ENCODE measurements around the gene UBL4A. TPM values are rescaled to one million over a fixed set of nuclear protein-coding genes. Genes with fewer than 3 reads are reported as not detected.

The UBL4A gene
- total and polyA plus RNA-seq, 9 of the 15 experiments (the other 6 are each of a cell fraction or from before 2014, with no cell fraction given): 15.2 to 140 (median 100) TPM

DNA sequence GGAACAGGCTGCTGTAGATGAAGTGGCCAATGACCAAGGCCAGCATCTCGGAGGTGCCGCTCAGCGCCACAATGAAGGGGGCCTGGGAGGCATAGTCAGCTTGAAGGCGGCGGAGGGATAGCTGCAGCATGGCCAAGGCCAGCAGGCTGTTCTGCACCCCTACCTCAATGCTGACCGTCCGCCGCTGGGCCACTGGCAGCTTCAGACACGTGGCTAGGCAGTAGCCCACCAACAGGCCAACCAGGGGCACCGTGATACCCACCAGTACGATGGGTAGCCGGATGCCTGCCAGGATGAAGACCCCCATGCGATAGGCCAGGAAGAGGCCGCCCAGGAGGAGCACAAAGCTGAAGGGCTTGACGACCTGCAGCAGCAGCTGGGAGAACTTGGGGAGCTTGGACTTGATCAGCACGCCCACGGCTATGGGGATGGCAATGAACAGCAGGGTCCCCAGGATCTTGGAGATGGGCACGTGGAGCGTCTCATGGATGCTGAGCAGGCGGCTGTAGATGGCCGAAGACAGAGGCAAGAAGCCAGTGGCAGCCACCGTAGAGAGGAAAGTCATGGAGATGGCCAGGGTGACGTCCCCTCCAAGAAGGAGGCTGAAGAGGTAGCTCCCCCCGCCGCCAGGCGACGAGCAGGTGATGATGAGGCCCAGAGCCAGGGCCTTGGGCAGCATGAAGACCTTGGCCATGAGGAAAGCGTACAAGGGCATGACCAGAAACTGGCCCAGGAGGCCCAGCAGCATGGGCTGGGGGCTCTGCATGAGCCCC, 1.3 kb upstream of the UBL4A start:
- Histone ChIP-seq H3K27ac (ENCODE audit: extremely low read depth, low read depth, low read length) (no peak overlapping the region), H3K9me1 (ENCODE audit: control insufficient read depth, insufficient read depth, low read length) (no peaks in the 10 kb centered on the region), H2AFZ (ENCODE audit: low read depth, low read length) (no peak overlapping the region), H3K4me1 (replicated peaks in 1 of 2; ENCODE audit: control insufficient read depth in 2 of 2, insufficient read depth in 2 of 2, low read length in 2 of 2) (peaks cover 42 to 84% of the 10 kb centered on the region in 2 experiments), H3K27me3 (ENCODE audit: control insufficient read depth in 2 of 2, insufficient read depth in 2 of 2, low read length in 2 of 2) (no peaks in the 10 kb centered on the region), H3K4me2 (ENCODE audit: insufficient read depth, low read length) (no peak overlapping the region), H3K9ac (ENCODE audit: insufficient read depth in 1 of 2, low read depth in 2 of 2, low read length in 2 of 2) (peak overlapping the region in 1 of 2 experiments; percentile 74; a peak in 2 of 4 replicates), H4K20me1 (replicated peaks; ENCODE audit: control insufficient read depth, insufficient read depth, low read length) (peaks cover 7% of the 10 kb centered on the region; the same call in 1 of the 2 replicates), H3K79me2 (ENCODE audit: control insufficient read depth, insufficient read depth, low read length) (peaks cover 72% of the 10 kb centered on the region), H3K9me3 (replicated peaks; ENCODE audit: control insufficient read depth, insufficient read depth, low read depth, low read length) (no peaks in the 10 kb centered on the region), H3K4me3 (no peak overlapping the region), H3K36me3 (ENCODE audit: control insufficient read depth, insufficient read depth, low read length) (peaks cover 50% of the 10 kb centered on the region)
- ChIA-PET POLR2A (interaction anchor here (0.6 to 2.1 kb wide), 7 partner anchors 28 to 591 kb away, joined by 3 to 10 read pairs (median 4); partner anchors contain the start of genes ATP6AP1 and RPL10), CTCF (ENCODE audit: low intra/inter-chr PET ratio) (no interaction called here)
- in situ Hi-C loops (cut with MboI) (no loop called here), intact Hi-C loops (cut with micrococcal nuclease) (loop anchor here (5.0 kb wide), 1 partner anchor 90 kb away; the partner anchor contains the start of gene RPL10)
- ATAC-seq: no peak
- no peak for TF ChIP-seq MECOM (CRISPR knock-in tag; IDR thresholded peaks at IDR 0.05)
- TF ChIP-seq ZNF282 (CRISPR knock-in tag; IDR thresholded peaks at IDR 0.05): no peak
- TF ChIP-seq CBFA2T2 (conservative IDR thresholded peaks at IDR 0.05): no peak
- no peak for TF ChIP-seq DPF2 (IDR thresholded peaks at IDR 0.05)
- TF ChIP-seq SAFB2 (IDR thresholded peaks at IDR 0.05; ENCODE audit: borderline replicate concordance, low read depth, low read length, severe bottlenecking): no peak
- TF ChIP-seq ZNF589 (CRISPR knock-in tag; IDR thresholded peaks at IDR 0.05; ENCODE audit: low read depth): no peak
- TF ChIP-seq, protein P1, sequence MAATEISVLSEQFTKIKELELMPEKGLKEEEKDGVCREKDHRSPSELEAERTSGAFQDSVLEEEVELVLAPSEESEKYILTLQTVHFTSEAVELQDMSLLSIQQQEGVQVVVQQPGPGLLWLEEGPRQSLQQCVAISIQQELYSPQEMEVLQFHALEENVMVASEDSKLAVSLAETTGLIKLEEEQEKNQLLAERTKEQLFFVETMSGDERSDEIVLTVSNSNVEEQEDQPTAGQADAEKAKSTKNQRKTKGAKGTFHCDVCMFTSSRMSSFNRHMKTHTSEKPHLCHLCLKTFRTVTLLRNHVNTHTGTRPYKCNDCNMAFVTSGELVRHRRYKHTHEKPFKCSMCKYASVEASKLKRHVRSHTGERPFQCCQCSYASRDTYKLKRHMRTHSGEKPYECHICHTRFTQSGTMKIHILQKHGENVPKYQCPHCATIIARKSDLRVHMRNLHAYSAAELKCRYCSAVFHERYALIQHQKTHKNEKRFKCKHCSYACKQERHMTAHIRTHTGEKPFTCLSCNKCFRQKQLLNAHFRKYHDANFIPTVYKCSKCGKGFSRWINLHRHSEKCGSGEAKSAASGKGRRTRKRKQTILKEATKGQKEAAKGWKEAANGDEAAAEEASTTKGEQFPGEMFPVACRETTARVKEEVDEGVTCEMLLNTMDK (IDR thresholded peaks at IDR 0.05; ENCODE audit: borderline replicate concordance, insufficient read depth, low read depth, low read length, poor library complexity, severe bottlenecking): no peak
- TF ChIP-seq FOXK1 (CRISPR knock-in tag; IDR thresholded peaks at IDR 0.05; ENCODE audit: borderline replicate concordance): no peak
- no peak for TF ChIP-seq ZNF274 (IDR thresholded peaks at IDR 0.05; ENCODE audit: borderline replicate concordance, low read depth, low read length)
- no peak for TF ChIP-seq POLR2B (IDR thresholded peaks at IDR 0.05; ENCODE audit: low read depth, partially characterized antibody)
- TF ChIP-seq RAD21 (CRISPR knock-in tag; conservative IDR thresholded peaks at IDR 0.05 in 1 of 2, IDR thresholded peaks at IDR 0.05 in 1 of 2): no peak
- TF ChIP-seq EHMT2 (IDR thresholded peaks at IDR 0.05): no peak
- 91% methylated on average over 19 of the region's 28 CpGs for WGBS (ENCODE audit: insufficient coverage, low coverage, missing lambda C conversion rate)
- DNase-seq (ENCODE audit: extremely low read depth in 1 of 4, low spot score in 3 of 4): no peak
- no TSS peak for BruUV-seq (replicated peaks)
- no peak for FAIRE-seq
